HepG2 (cell line): ENCODE results near the gene PAX7. TPM values are rescaled to one million over a fixed set of nuclear protein-coding genes. Genes with fewer than 3 reads are reported as not detected.

Experiments
- ATAC-seq: fragments of 200-7000 bp; cut with Tn5 transposase; 3 replicates; pipeline ENCODE4 v1.9.1; 2020; ENCODE audit warnings: mild to moderate bottlenecking, moderate library complexity
- BruUV-seq: library from RNA; stranded (reverse); fragments of 400-500 nt; replicated peaks from 2 replicates; lab custom pipeline; 2021; lab: Mats Ljungman, UMichigan
- CTCF ChIA-PET: fragments of 300-600 bp; formaldehyde crosslinking; extraction: SDS; loops from one replicate; lab custom pipeline; 2021; ENCODE audit warnings: low total read pairs, inconsistent platforms, low intra/inter-chr PET ratio; lab: Yijun Ruan, JAX
- POLR2A ChIA-PET: fragments of 350-600 bp; sonication (Branson Sonifier 250); formaldehyde crosslinking; loops from one replicate; lab custom pipeline; 2020; ENCODE audit warnings: antibody characterized with exemption, inconsistent platforms; lab: Yijun Ruan, JAX
- DNase-seq: peaks from one replicate; pipeline ENCODE4 v3.0.0-alpha.2; 2015; ENCODE audit warnings: low spot score
- FAIRE-seq: peaks from 3 replicates; lab custom pipeline; 2011; peaks lifted over from hg19 to GRCh38; lab: Jason Lieb, UNC
- H2AFZ ChIP-seq: one replicate; pipeline ENCODE4 v1.6.1; 2011; ENCODE audit warnings: low read length, inconsistent platforms
- H3K27ac ChIP-seq: fragments of 300-600 bp; 3 replicates; pipeline ENCODE4 v1.8.0; 2011; ENCODE audit warnings: mixed run types, mild to moderate bottlenecking, mixed read lengths, low read length, inconsistent platforms; ENCODE audit not compliant: insufficient read depth; ENCODE audit errors: extremely low read length
- H3K27me3 ChIP-seq, 2 experiments: fragments of 200-600 bp in 1 of 2; 2 replicates in 1 of 2; 3 replicates in 1 of 2; pipeline versions ENCODE4 v1.6.0 to v1.8.0; 2011; ENCODE audit warnings: low read length in 2 of 2, mild to moderate bottlenecking in 2 of 2, moderate library complexity in 2 of 2, inconsistent platforms in 1 of 2; ENCODE audit not compliant: insufficient read depth in 2 of 2, control insufficient read depth in 1 of 2
- H3K36me3 ChIP-seq, 2 experiments: fragments of 200-600 bp in 1 of 2; replicated peaks in 1 of 2; 2 replicates in 1 of 2; 3 replicates in 1 of 2; pipeline versions ENCODE4 v1.5.1 to v1.8.0; 2011; ENCODE audit warnings: low read length in 2 of 2, inconsistent platforms in 1 of 2; ENCODE audit not compliant: insufficient read depth in 2 of 2, control insufficient read depth in 1 of 2
- H3K4me1 ChIP-seq: 2 replicates; pipeline ENCODE4 v1.5.1; 2012; ENCODE audit warnings: low read length, inconsistent platforms; ENCODE audit not compliant: insufficient read depth
- H3K4me2 ChIP-seq: 2 replicates; pipeline ENCODE4 v1.6.0; 2011; ENCODE audit warnings: low read depth, low read length, inconsistent platforms
- H3K4me3 ChIP-seq, 3 experiments: fragments of 200-600 bp in 1 of 3; sonication (generic), shearing (Covaris generic) in 1 of 3; replicated peaks in 1 of 3; 2 replicates each; pipeline ENCODE4 v1.5.1; 2011 to 2016; ENCODE audit warnings: low read length in 3 of 3, inconsistent platforms in 2 of 3, low read depth in 2 of 3, mild to moderate bottlenecking in 2 of 3, control low read depth in 1 of 3, mixed read lengths in 1 of 3; ENCODE audit not compliant: insufficient read depth in 1 of 3
- H3K79me2 ChIP-seq: one replicate; pipeline ENCODE4 v1.6.1; 2011; ENCODE audit warnings: low read length, inconsistent platforms; ENCODE audit not compliant: insufficient read depth
- H3K9ac ChIP-seq: 2 replicates; pipeline ENCODE4 v1.6.0; 2011; ENCODE audit warnings: mild to moderate bottlenecking, low read depth, low read length, inconsistent platforms; ENCODE audit not compliant: insufficient read depth
- H3K9me3 ChIP-seq: 2 replicates; pipeline ENCODE4 v1.5.1; 2012; ENCODE audit warnings: mild to moderate bottlenecking, low read length
- H4K20me1 ChIP-seq: 2 replicates; pipeline ENCODE4 v1.6.0; 2011; ENCODE audit warnings: inconsistent platforms, mild to moderate bottlenecking, low read length, moderate library complexity; ENCODE audit not compliant: insufficient read depth
- BRF2 ChIP-seq: sonication (generic); formaldehyde crosslinking; IDR thresholded peaks from 2 replicates; pipeline ENCODE4 v1.8.1; 2022; ENCODE audit warnings: mild to moderate bottlenecking, missing genetic modification reagents
- CBFB ChIP-seq: sonication (generic); formaldehyde crosslinking; IDR thresholded peaks from 2 replicates; pipeline ENCODE4 v1.4.0; 2020; ENCODE audit warnings: missing genetic modification reagents
- CENPX ChIP-seq: sonication (generic); formaldehyde crosslinking; IDR thresholded peaks from 2 replicates; pipeline ENCODE4 v1.9.0; 2021; ENCODE audit warnings: mild to moderate bottlenecking, missing genetic modification reagents, moderate library complexity
- ELF1 ChIP-seq: sonication (generic); formaldehyde crosslinking; IDR thresholded peaks from 2 replicates; pipeline ENCODE4 v1.4.0; 2020; ENCODE audit warnings: missing genetic modification reagents
- ELF3 ChIP-seq: IDR thresholded peaks from 2 replicates; pipeline ENCODE4 v1.6.1; 2016; ENCODE audit warnings: missing genetic modification reagents, missing compliant biosample characterization
- GTF3A ChIP-seq: sonication (generic); formaldehyde crosslinking; conservative IDR thresholded peaks from 2 replicates; pipeline ENCODE4 v1.4.0; 2020; ENCODE audit warnings: mild to moderate bottlenecking, missing genetic modification reagents
- HNRNPLL ChIP-seq: fragments of 200-400 bp; formaldehyde crosslinking; IDR thresholded peaks from 2 replicates; pipeline ENCODE4 v1.6.1; 2017; ENCODE audit warnings: mild to moderate bottlenecking, low read depth, low read length; ENCODE audit not compliant: poor library complexity, severe bottlenecking
- KLF6 ChIP-seq: IDR thresholded peaks from 2 replicates; pipeline ENCODE4 v1.8.0; 2016; ENCODE audit warnings: missing biosample characterization, missing genetic modification reagents
- PBX3 ChIP-seq: sonication (generic); formaldehyde crosslinking; IDR thresholded peaks from 2 replicates; pipeline ENCODE4 v1.8.1; 2023; ENCODE audit warnings: missing genetic modification reagents, inconsistent platforms, borderline replicate concordance
- SIX4 ChIP-seq: sonication (generic); formaldehyde crosslinking; IDR thresholded peaks from 2 replicates; pipeline ENCODE4 v1.4.0; 2020; ENCODE audit warnings: missing genetic modification reagents
- TARDBP ChIP-seq: sonication (generic); formaldehyde crosslinking; IDR thresholded peaks from 2 replicates; pipeline ENCODE4 v1.8.0; 2022; ENCODE audit warnings: mild to moderate bottlenecking, missing genetic modification reagents
- TBX3 ChIP-seq: fragments of 450-650 bp; IDR thresholded peaks from 2 replicates; pipeline ENCODE4 v1.6.1; 2017; ENCODE audit warnings: antibody characterized with exemption, mild to moderate bottlenecking, inconsistent platforms, borderline replicate concordance
- TRAFD1 ChIP-seq: sonication (generic); formaldehyde crosslinking; IDR thresholded peaks from 2 replicates; pipeline ENCODE4 v1.5.1; 2020; ENCODE audit warnings: missing genetic modification reagents, mild to moderate bottlenecking, borderline replicate concordance
- TRIM24 ChIP-seq: sonication (generic); formaldehyde crosslinking; IDR thresholded peaks from 2 replicates; pipeline ENCODE4 v1.8.0; 2022; ENCODE audit warnings: mild to moderate bottlenecking, missing genetic modification reagents
- ZMYM2 ChIP-seq: sonication (generic); formaldehyde crosslinking; IDR thresholded peaks from 2 replicates; pipeline ENCODE4 v1.8.0; 2022; ENCODE audit warnings: mild to moderate bottlenecking, missing genetic modification reagents
- ZNF414 ChIP-seq: sonication (generic); formaldehyde crosslinking; IDR thresholded peaks from 2 replicates; pipeline ENCODE4 v1.5.0; 2020; ENCODE audit warnings: missing genetic modification reagents
- ZNF441 ChIP-seq: sonication (generic); formaldehyde crosslinking; IDR thresholded peaks from 2 replicates; pipeline ENCODE4 v1.7.0; 2021; ENCODE audit warnings: missing genetic modification reagents, borderline replicate concordance
- ZNF510 ChIP-seq: sonication (generic); formaldehyde crosslinking; IDR thresholded peaks from 2 replicates; pipeline ENCODE4 v1.4.0; 2020; ENCODE audit warnings: low read depth, mild to moderate bottlenecking, missing genetic modification reagents
- ZNF569 ChIP-seq: sonication (generic); formaldehyde crosslinking; IDR thresholded peaks from 2 replicates; pipeline ENCODE4 v1.5.0; 2020; ENCODE audit warnings: mild to moderate bottlenecking, missing genetic modification reagents, moderate library complexity, borderline replicate concordance
- ZNF747 ChIP-seq: sonication (generic); formaldehyde crosslinking; IDR thresholded peaks from 2 replicates; pipeline ENCODE4 v1.8.1; 2023; ENCODE audit warnings: missing genetic modification reagents, mild to moderate bottlenecking, borderline replicate concordance
- WGBS: methylation state at CpG from one replicate; pipeline ENCODE4 v1.1.6; 2017; ENCODE audit warnings: low lambda C conversion rate; 5-methylcytosine and 5-hydroxymethylcytosine counted together
- in situ Hi-C: cut with HindIII; loops from 2 replicates; pipeline ENCODE4 v1.10.0; 2017; ENCODE audit warnings: low pct_unique_long_range_greater_than_20kb; ENCODE audit not compliant: extremely low pct_ligation_motif_present
- intact Hi-C: fragments of 100-400 bp; cut with micrococcal nuclease; formaldehyde crosslinking; loops from one replicate; pipeline ENCODE4 v1.10.0; 2022; ENCODE audit not compliant: unreplicated experiment
- polyA plus RNA-seq, 8 experiments: library from polyadenylated mRNA; depleted of rRNA in 3 of 8; stranded (reverse) in 7 of 8; unstranded in 1 of 8; fragments of >200 nt; fragmentation: Illumina TruSeq in 4 of 8; extraction: Trizol in 4 of 8; gene quantifications; 2 replicates each; pipeline versions ENCODE4 v1.2.1 to v1.2.3, GENCODE V29; 2011 to 2016; ENCODE audit warnings: low read depth in 4 of 8, missing spikeins in 1 of 8, mixed read lengths in 1 of 8; ENCODE audit not compliant: insufficient read depth in 1 of 8
- total RNA-seq, 5 experiments: library from RNA; depleted of rRNA; stranded (reverse); fragments of >200 nt; fragmentation: Illumina TruSeq; extraction: Trizol; gene quantifications; 2 replicates each; pipeline ENCODE4 v1.2.3, GENCODE V29; 2016; ENCODE audit warnings: low read depth in 1 of 5

PAX7 gene
- total and polyA plus RNA-seq, 2 of the 13 experiments (the other 11 are each of a cell fraction or from before 2014, with no cell fraction given): not detected

GRCh38 chr1:18731591-18732235 lies 101.1 kb downstream of the PAX7 start (continued):
- TF ChIP-seq ELF3: no peak
- no peak for TF ChIP-seq ELF1 (CRISPR knock-in tag)
- no peak for TF ChIP-seq GTF3A (CRISPR knock-in tag)
- no peak for TF ChIP-seq BRF2
- no peak for TF ChIP-seq TARDBP (CRISPR knock-in tag)
- TF ChIP-seq TRIM24: no peak
- no peak for TF ChIP-seq TBX3
- TF ChIP-seq PBX3 (CRISPR knock-in tag): no peak

GRCh38 chr1:18732686-18733085 lies 102.0 kb downstream of the PAX7 start:
- peaks cover 0 to 66% of the 10 kb centered on the region in 2 experiments; a peak in 3 of 5 replicates for H3K27me3 ChIP-seq
- ATAC-seq (no peak), DNase-seq (no peak), FAIRE-seq (no peak)
- in situ Hi-C loops: no loop called here
- H3K4me2 ChIP-seq: no peak overlapping the region
- intact Hi-C loops: no loop called here
- H3K4me3 ChIP-seq: no peak overlapping the region
- BruUV-seq: no TSS peak
- no peaks in the 10 kb centered on the region for H4K20me1 ChIP-seq
- no peaks in the 10 kb centered on the region for H3K9me3 ChIP-seq
- no peaks in the 10 kb centered on the region for H3K4me1 ChIP-seq
- H3K27ac ChIP-seq: no peak overlapping the region
- H2AFZ ChIP-seq: no peak overlapping the region
- no peak overlapping the region for H3K9ac ChIP-seq
- CTCF ChIA-PET: no interaction called here
- whole genome bisulfite sequencing: 2% methylated on average over 6 of the region's 6 CpGs
- POLR2A ChIA-PET: no interaction called here
- H3K36me3 ChIP-seq: no peaks in the 10 kb centered on the region
- H3K79me2 ChIP-seq: no peaks in the 10 kb centered on the region
- TF ChIP-seq ZNF569 (CRISPR knock-in tag) (no peak), ZMYM2 (CRISPR knock-in tag) (no peak), TRAFD1 (CRISPR knock-in tag) (no peak), ZNF747 (CRISPR knock-in tag) (no peak), CENPX (CRISPR knock-in tag) (no peak), ZNF414 (no peak), ZNF441 (CRISPR knock-in tag) (no peak), KLF6 (CRISPR knock-in tag) (no peak), SIX4 (no peak), CBFB (CRISPR knock-in tag) (no peak), ZNF510 (no peak), HNRNPLL (no peak)
